ENCODE measurements around the gene NRXN3. TPM values are rescaled to one million over a fixed set of nuclear protein-coding genes. Genes with fewer than 3 reads are reported as not detected.

Gene NRXN3
- total RNA-seq, 1 donor from 2014 or later, result 18.0 TPM

- Mint-ChIP-seq H3K4me1 (ENCODE audit: low read depth, unreplicated experiment) (peaks cover 11% of the 10 kb centered on the region), H3K36me3 (ENCODE audit: low read depth, unreplicated experiment) (no peaks in the 10 kb centered on the region), H3K9me3 (ENCODE audit: unreplicated experiment) (no peaks in the 10 kb centered on the region), H3K4me3 (ENCODE audit: unreplicated experiment) (no peak overlapping the region), H3K27ac (ENCODE audit: unreplicated experiment) (no peak overlapping the region), H3K27me3 (ENCODE audit: low read depth, unreplicated experiment) (peaks cover 4% of the 10 kb centered on the region)
- no peaks in the 10 kb centered on the region for H4K20me1 ChIP-seq (ENCODE audit: insufficient read depth, low read length)
- FAIRE-seq (no peak), DNase-seq (ENCODE audit: low read depth) (no peak)
- H2AFZ ChIP-seq (ENCODE audit: low read depth, low read length), result no peak overlapping the region
- H3K36me3 ChIP-seq (ENCODE audit: insufficient read depth, low read length), result no peaks in the 10 kb centered on the region
- H3K4me1 ChIP-seq (ENCODE audit: insufficient read depth, low read length), result no peaks in the 10 kb centered on the region
- H3K9me3 ChIP-seq (ENCODE audit: insufficient read depth, low read depth, low read length), result no peaks in the 10 kb centered on the region
- no peaks in the 10 kb centered on the region for H3K27me3 ChIP-seq (ENCODE audit: insufficient read depth, low read length)
- H3K9ac ChIP-seq (ENCODE audit: low read length), result no peak overlapping the region
- TF ChIP-seq CTCF (IDR thresholded peaks at IDR 0.05; ENCODE audit: insufficient read depth, low read depth, low read length) (no peak), EZH2 (IDR thresholded peaks at IDR 0.05; ENCODE audit: insufficient read depth, low read length) (no peak)
- H3K4me2 ChIP-seq (ENCODE audit: low read length), result no peak overlapping the region
- H3K79me2 ChIP-seq (ENCODE audit: insufficient read depth, low read length), result no peaks in the 10 kb centered on the region
- H3K4me3 ChIP-seq (ENCODE audit: insufficient read depth, low read depth, low read length), result no peak overlapping the region
- no peak overlapping the region for H3K27ac ChIP-seq (ENCODE audit: low read depth, low read length)
These were observed 42.2 kb upstream of the NRXN3 start for GRCh38 chr14:78127961-78128360.

DNA sequence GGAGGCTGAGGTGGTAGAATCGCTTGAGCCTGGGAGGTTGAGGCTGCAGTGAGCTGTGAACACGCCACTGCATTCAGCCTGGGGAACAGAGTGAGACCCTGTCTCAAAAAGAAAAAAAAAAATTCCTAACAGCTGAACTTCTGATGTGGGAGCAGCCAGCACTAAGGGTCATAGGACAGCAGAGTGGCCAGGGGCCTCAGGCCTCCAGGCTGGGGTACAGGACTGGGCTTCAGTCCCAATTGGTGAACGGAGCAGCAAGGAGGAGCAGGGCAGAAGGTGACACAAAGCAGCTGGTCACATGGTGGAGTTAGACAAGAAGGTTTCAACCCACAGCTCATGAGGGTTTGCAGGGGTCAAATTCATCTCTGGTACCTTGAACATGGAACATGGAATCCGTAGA lies 40.8 kb upstream of the NRXN3 start:
- FAIRE-seq (no peak), DNase-seq (ENCODE audit: low read depth) (no peak)
- H3K9ac ChIP-seq (ENCODE audit: low read length), result no peak overlapping the region
- peaks cover 11% of the 10 kb centered on the region for H3K4me1 Mint-ChIP-seq (ENCODE audit: low read depth, unreplicated experiment)
- H3K4me3 Mint-ChIP-seq (ENCODE audit: unreplicated experiment), result no peak overlapping the region
- no peak overlapping the region for H3K27ac Mint-ChIP-seq (ENCODE audit: unreplicated experiment)
- H3K4me3 ChIP-seq (ENCODE audit: insufficient read depth, low read depth, low read length), result no peak overlapping the region
- no peak overlapping the region for H3K27ac ChIP-seq (ENCODE audit: low read depth, low read length)
- H3K27me3 ChIP-seq (ENCODE audit: insufficient read depth, low read length), result no peaks in the 10 kb centered on the region
- H3K4me2 ChIP-seq (ENCODE audit: low read length), result no peak overlapping the region
- no peak for TF ChIP-seq CTCF (IDR thresholded peaks at IDR 0.05; ENCODE audit: insufficient read depth, low read depth, low read length)
- TF ChIP-seq EZH2 (IDR thresholded peaks at IDR 0.05; ENCODE audit: insufficient read depth, low read length), result no peak
- no peaks in the 10 kb centered on the region for H3K36me3 Mint-ChIP-seq (ENCODE audit: low read depth, unreplicated experiment)
- H3K27me3 Mint-ChIP-seq (ENCODE audit: low read depth, unreplicated experiment), result peaks cover 4% of the 10 kb centered on the region
- no peaks in the 10 kb centered on the region for H3K79me2 ChIP-seq (ENCODE audit: insufficient read depth, low read length)
- no peak overlapping the region for H2AFZ ChIP-seq (ENCODE audit: low read depth, low read length)
- no peaks in the 10 kb centered on the region for H4K20me1 ChIP-seq (ENCODE audit: insufficient read depth, low read length)
- no peaks in the 10 kb centered on the region for H3K4me1 ChIP-seq (ENCODE audit: insufficient read depth, low read length)
- H3K36me3 ChIP-seq (ENCODE audit: insufficient read depth, low read length), result no peaks in the 10 kb centered on the region
- no peaks in the 10 kb centered on the region for H3K9me3 Mint-ChIP-seq (ENCODE audit: unreplicated experiment)
- H3K9me3 ChIP-seq (ENCODE audit: insufficient read depth, low read depth, low read length), result no peaks in the 10 kb centered on the region

- H3K4me2 ChIP-seq (ENCODE audit: low read length), result no peak overlapping the region
- H3K27me3 ChIP-seq (ENCODE audit: insufficient read depth, low read length), result no peaks in the 10 kb centered on the region
- no peaks in the 10 kb centered on the region for H3K9me3 ChIP-seq (ENCODE audit: insufficient read depth, low read depth, low read length)
- no peaks in the 10 kb centered on the region for H4K20me1 ChIP-seq (ENCODE audit: insufficient read depth, low read length)
- no peak for DNase-seq (ENCODE audit: low read depth)
- H2AFZ ChIP-seq (ENCODE audit: low read depth, low read length), result no peak overlapping the region
- no peak for TF ChIP-seq CTCF (IDR thresholded peaks at IDR 0.05; ENCODE audit: insufficient read depth, low read depth, low read length)
- no peak for TF ChIP-seq EZH2 (IDR thresholded peaks at IDR 0.05; ENCODE audit: insufficient read depth, low read length)
- H3K9me3 Mint-ChIP-seq (ENCODE audit: unreplicated experiment), result no peaks in the 10 kb centered on the region
- H3K36me3 Mint-ChIP-seq (ENCODE audit: low read depth, unreplicated experiment), result no peaks in the 10 kb centered on the region
- no peak for FAIRE-seq
- no peaks in the 10 kb centered on the region for H3K36me3 ChIP-seq (ENCODE audit: insufficient read depth, low read length)
- no peak overlapping the region for H3K27ac ChIP-seq (ENCODE audit: low read depth, low read length)
- peaks cover 19% of the 10 kb centered on the region for H3K4me1 Mint-ChIP-seq (ENCODE audit: low read depth, unreplicated experiment)
- H3K9ac ChIP-seq (ENCODE audit: low read length), result no peak overlapping the region
- peaks cover under 1% of the 10 kb centered on the region for H3K4me1 ChIP-seq (ENCODE audit: insufficient read depth, low read length)
- no peaks in the 10 kb centered on the region for H3K79me2 ChIP-seq (ENCODE audit: insufficient read depth, low read length)
- peaks cover 4% of the 10 kb centered on the region for H3K27me3 Mint-ChIP-seq (ENCODE audit: low read depth, unreplicated experiment)
- H3K4me3 Mint-ChIP-seq (ENCODE audit: unreplicated experiment), result no peak overlapping the region
- H3K4me3 ChIP-seq (ENCODE audit: insufficient read depth, low read depth, low read length), result no peak overlapping the region
- H3K27ac Mint-ChIP-seq (ENCODE audit: unreplicated experiment), result no peak overlapping the region
These were observed 39.8 kb upstream of the NRXN3 start for GRCh38 chr14:78130356-78130755.

Measured in astrocyte (in vitro differentiated cells and primary cell).